Non-pigmented ciliary epithelial cell (primary cell): Measurements from ENCODE around the gene NAB2.

Source experiments
- DNase-seq: peaks from one replicate; pipeline ENCODE4 v3.0.0-alpha.2; 2010; ENCODE audit warnings: low read depth

NAB2 gene

GRCh38 chr12:57131896-57132744 is 43.2 kb downstream of the NAB2 start:
- DNase-seq: no peak

GRCh38 chr12:57133013-57133569 is 44.2 kb downstream of the NAB2 start:
- no peak for DNase-seq

GRCh38 chr12:57133916-57134315 is 45.0 kb downstream of the NAB2 start:
- DNase-seq: no peak

GRCh38 chr12:57134949-57135348 is 46.0 kb downstream of the NAB2 start:
- no peak for DNase-seq

GRCh38 chr12:57135527-57136326 is 46.8 kb downstream of the NAB2 start:
- DNase-seq: no peak

GRCh38 chr12:57138526-57139272 is 49.8 kb downstream of the NAB2 start:
- no peak for DNase-seq

- no peak for DNase-seq
These were observed 51.1 kb downstream of the NAB2 start for GRCh38 chr12:57139796-57140649.

GRCh38 chr12:57141249-57141648 is 52.3 kb downstream of the NAB2 start:
- no peak for DNase-seq

GRCh38 chr12:57142121-57142520 is 53.2 kb downstream of the NAB2 start:
- DNase-seq: no peak

GRCh38 chr12:57142727-57143126 is 53.8 kb downstream of the NAB2 start:
- DNase-seq: no peak

- no peak for DNase-seq
These were observed 54.5 kb downstream of the NAB2 start for GRCh38 chr12:57143454-57143853.
